WTC11 (cell line): ENCODE measurements around the gene SCG5.

ENCODE experiments used
- ATF3 ChIP-seq: sonication (generic); formaldehyde crosslinking; conservative IDR thresholded peaks from 2 replicates; pipeline ENCODE4 v1.8.1; 2022; ENCODE audit warnings: mild to moderate bottlenecking, missing genetic modification reagents
- CREB1 ChIP-seq: sonication (generic); formaldehyde crosslinking; IDR thresholded peaks from 2 replicates; pipeline ENCODE4 v1.8.0; 2023; ENCODE audit warnings: mild to moderate bottlenecking, missing genetic modification reagents
- CREM ChIP-seq: sonication (generic); formaldehyde crosslinking; IDR thresholded peaks from 2 replicates; pipeline ENCODE4 v1.8.1; 2022; ENCODE audit warnings: mild to moderate bottlenecking, missing genetic modification reagents, moderate library complexity
- CTCF ChIP-seq: fragments of 200-600 bp; IDR thresholded peaks from 2 replicates; pipeline ENCODE4 v1.8.0; 2022; ENCODE audit warnings: antibody characterized with exemption
- E2F5 ChIP-seq: sonication (generic); formaldehyde crosslinking; IDR thresholded peaks from 2 replicates; pipeline ENCODE4 v1.8.1; 2022; ENCODE audit warnings: mild to moderate bottlenecking, moderate library complexity, missing genetic modification reagents
- ESRRA ChIP-seq: sonication (generic); formaldehyde crosslinking; IDR thresholded peaks from 2 replicates; pipeline ENCODE4 v1.8.1; 2022; ENCODE audit warnings: mild to moderate bottlenecking, missing genetic modification reagents, borderline replicate concordance
- FOXK1 ChIP-seq: sonication (generic); formaldehyde crosslinking; IDR thresholded peaks from 2 replicates; pipeline ENCODE4 v1.8.0; 2022; ENCODE audit warnings: mild to moderate bottlenecking, moderate library complexity, missing genetic modification reagents
- JUN ChIP-seq: sonication (generic); formaldehyde crosslinking; IDR thresholded peaks from 2 replicates; pipeline ENCODE4 v1.8.0; 2023; ENCODE audit warnings: mild to moderate bottlenecking, missing genetic modification reagents
- NFYB ChIP-seq: sonication (generic); formaldehyde crosslinking; conservative IDR thresholded peaks from 2 replicates; pipeline ENCODE4 v1.8.0; 2022; ENCODE audit warnings: low read depth, missing genetic modification reagents
- TP53 ChIP-seq: sonication (generic); formaldehyde crosslinking; IDR thresholded peaks from 2 replicates; pipeline ENCODE4 v1.8.1; 2023; ENCODE audit warnings: mild to moderate bottlenecking, missing genetic modification reagents
- ZNF263 ChIP-seq: sonication (generic); formaldehyde crosslinking; IDR thresholded peaks from 2 replicates; pipeline ENCODE4 v1.8.1; 2022; ENCODE audit warnings: low read depth, mild to moderate bottlenecking, moderate library complexity, missing genetic modification reagents
- ZNF416 ChIP-seq: fragments of 250-450 bp; sonication (Bioruptor Pico); IDR thresholded peaks from 2 replicates; pipeline ENCODE4 v1.9.0; 2021; ENCODE audit warnings: mild to moderate bottlenecking, inconsistent platforms
- TF ChIP-seq, protein P1 (sequence below): sonication (generic); formaldehyde crosslinking; IDR thresholded peaks from 2 replicates; pipeline ENCODE4 v1.8.0; 2022; ENCODE audit warnings: mild to moderate bottlenecking, missing genetic modification reagents
- TF ChIP-seq, protein P2 (sequence below): sonication (generic); formaldehyde crosslinking; IDR thresholded peaks from 2 replicates; pipeline ENCODE4 v1.8.1; 2023; ENCODE audit warnings: mild to moderate bottlenecking, missing genetic modification reagents, borderline replicate concordance

- TF ChIP-seq CTCF (no peak), ATF3 (no peak), CREB1 (CRISPR knock-in tag) (no peak), CREM (CRISPR knock-in tag) (no peak), E2F5 (CRISPR knock-in tag) (no peak), NFYB (CRISPR knock-in tag) (no peak), ZNF263 (no peak), TP53 (CRISPR knock-in tag) (no peak), ESRRA (CRISPR knock-in tag) (no peak), FOXK1 (no peak), ZNF416 (no peak), JUN (no peak)
- TF ChIP-seq, protein P1, sequence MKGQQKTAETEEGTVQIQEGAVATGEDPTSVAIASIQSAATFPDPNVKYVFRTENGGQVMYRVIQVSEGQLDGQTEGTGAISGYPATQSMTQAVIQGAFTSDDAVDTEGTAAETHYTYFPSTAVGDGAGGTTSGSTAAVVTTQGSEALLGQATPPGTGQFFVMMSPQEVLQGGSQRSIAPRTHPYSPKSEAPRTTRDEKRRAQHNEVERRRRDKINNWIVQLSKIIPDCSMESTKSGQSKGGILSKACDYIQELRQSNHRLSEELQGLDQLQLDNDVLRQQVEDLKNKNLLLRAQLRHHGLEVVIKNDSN (CRISPR knock-in tag), result no peak
- TF ChIP-seq, protein P2, sequence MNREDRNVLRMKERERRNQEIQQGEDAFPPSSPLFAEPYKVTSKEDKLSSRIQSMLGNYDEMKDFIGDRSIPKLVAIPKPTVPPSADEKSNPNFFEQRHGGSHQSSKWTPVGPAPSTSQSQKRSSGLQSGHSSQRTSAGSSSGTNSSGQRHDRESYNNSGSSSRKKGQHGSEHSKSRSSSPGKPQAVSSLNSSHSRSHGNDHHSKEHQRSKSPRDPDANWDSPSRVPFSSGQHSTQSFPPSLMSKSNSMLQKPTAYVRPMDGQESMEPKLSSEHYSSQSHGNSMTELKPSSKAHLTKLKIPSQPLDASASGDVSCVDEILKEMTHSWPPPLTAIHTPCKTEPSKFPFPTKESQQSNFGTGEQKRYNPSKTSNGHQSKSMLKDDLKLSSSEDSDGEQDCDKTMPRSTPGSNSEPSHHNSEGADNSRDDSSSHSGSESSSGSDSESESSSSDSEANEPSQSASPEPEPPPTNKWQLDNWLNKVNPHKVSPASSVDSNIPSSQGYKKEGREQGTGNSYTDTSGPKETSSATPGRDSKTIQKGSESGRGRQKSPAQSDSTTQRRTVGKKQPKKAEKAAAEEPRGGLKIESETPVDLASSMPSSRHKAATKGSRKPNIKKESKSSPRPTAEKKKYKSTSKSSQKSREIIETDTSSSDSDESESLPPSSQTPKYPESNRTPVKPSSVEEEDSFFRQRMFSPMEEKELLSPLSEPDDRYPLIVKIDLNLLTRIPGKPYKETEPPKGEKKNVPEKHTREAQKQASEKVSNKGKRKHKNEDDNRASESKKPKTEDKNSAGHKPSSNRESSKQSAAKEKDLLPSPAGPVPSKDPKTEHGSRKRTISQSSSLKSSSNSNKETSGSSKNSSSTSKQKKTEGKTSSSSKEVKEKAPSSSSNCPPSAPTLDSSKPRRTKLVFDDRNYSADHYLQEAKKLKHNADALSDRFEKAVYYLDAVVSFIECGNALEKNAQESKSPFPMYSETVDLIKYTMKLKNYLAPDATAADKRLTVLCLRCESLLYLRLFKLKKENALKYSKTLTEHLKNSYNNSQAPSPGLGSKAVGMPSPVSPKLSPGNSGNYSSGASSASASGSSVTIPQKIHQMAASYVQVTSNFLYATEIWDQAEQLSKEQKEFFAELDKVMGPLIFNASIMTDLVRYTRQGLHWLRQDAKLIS (CRISPR knock-in tag), result no peak
Measured at GRCh38 chr15:32687556-32687955, 46.0 kb downstream of the SCG5 start.
